K562 (cell line): ENCODE measurements around the gene SRM. TPM values are rescaled to one million over a fixed set of nuclear protein-coding genes. Genes with fewer than 3 reads are reported as not detected.
A peak's percentile ranks its signal among the peaks of the same experiment; 100 is the strongest.

Experiments used
- ATAC-seq: fragments of 200-7000 bp; cut with Tn5 transposase; 3 replicates; pipeline ENCODE4 v1.9.1; 2020; ENCODE audit warnings: moderate library complexity
- BruUV-seq: library from RNA; stranded (reverse); fragments of 400-500 nt; replicated peaks from 2 replicates; lab custom pipeline; 2021; lab: Mats Ljungman, UMichigan
- CTCF ChIA-PET: fragments of 300-600 bp; formaldehyde crosslinking; extraction: SDS; loops from one replicate; lab custom pipeline; 2021; ENCODE audit warnings: low intra/inter-chr PET ratio; lab: Yijun Ruan, JAX
- POLR2A ChIA-PET: fragments of 300-600, 350-650 bp; sonication (Branson Sonifier 250); formaldehyde crosslinking; extraction: SDS; loops from one replicate; lab custom pipeline; 2021; ENCODE audit warnings: antibody characterized with exemption, inconsistent platforms; lab: Yijun Ruan, JAX
- DNase-seq, 4 experiments: peaks; one replicate each; pipeline versions ENCODE4 v3.0.0 to v3.0.0-alpha.2; 2011 to 2018; ENCODE audit warnings: low spot score in 3 of 4, mixed read lengths in 3 of 4; ENCODE audit errors: extremely low read depth in 1 of 4
- FAIRE-seq: peaks from 2 replicates; lab custom pipeline; 2011; peaks lifted over from hg19 to GRCh38; lab: Jason Lieb, UNC
- H2AFZ ChIP-seq: 2 replicates; pipeline ENCODE4 v1.6.0; 2011; ENCODE audit warnings: low read depth, low read length, control low read depth, inconsistent platforms
- H3K27ac ChIP-seq: fragments of 200-600 bp; 3 replicates; pipeline ENCODE4 v1.8.0; 2011; ENCODE audit warnings: low read depth, mild to moderate bottlenecking, control low read depth, inconsistent platforms, low read length, moderate library complexity, mixed read lengths; ENCODE audit errors: extremely low read depth
- H3K27me3 ChIP-seq, 2 experiments: fragments of 300-600 bp in 1 of 2; 2 replicates in 1 of 2; 3 replicates in 1 of 2; pipeline versions ENCODE4 v1.6.0 to v1.8.0; 2011; ENCODE audit warnings: inconsistent platforms in 2 of 2, low read length in 2 of 2, mild to moderate bottlenecking in 1 of 2, mixed read lengths in 1 of 2, moderate library complexity in 1 of 2; ENCODE audit not compliant: control insufficient read depth in 2 of 2, insufficient read depth in 2 of 2
- H3K36me3 ChIP-seq: fragments of 300-600 bp; 3 replicates; pipeline ENCODE4 v1.8.0; 2011; ENCODE audit warnings: mild to moderate bottlenecking, low read length, inconsistent platforms; ENCODE audit not compliant: control insufficient read depth, insufficient read depth
- H3K4me1 ChIP-seq, 2 experiments: fragments of 200-600 bp in 1 of 2; replicated peaks in 1 of 2; 2 replicates in 1 of 2; 3 replicates in 1 of 2; pipeline versions ENCODE4 v1.5.1 to v1.8.0; 2011; ENCODE audit warnings: inconsistent platforms in 2 of 2, low read length in 2 of 2, mild to moderate bottlenecking in 1 of 2, mixed read lengths in 1 of 2, moderate library complexity in 1 of 2; ENCODE audit not compliant: control insufficient read depth in 2 of 2, insufficient read depth in 2 of 2
- H3K4me2 ChIP-seq: 2 replicates; pipeline ENCODE4 v1.6.1; 2011; ENCODE audit warnings: low read length, control low read depth, inconsistent platforms, mixed read lengths; ENCODE audit not compliant: insufficient read depth
- H3K4me3 ChIP-seq: fragments of 200-600 bp; sonication (generic), shearing (Covaris generic); 2 replicates; pipeline ENCODE4 v1.5.1; 2016; ENCODE audit warnings: control low read depth, inconsistent platforms
- H3K79me2 ChIP-seq: fragments of 200-600 bp; 3 replicates; pipeline ENCODE4 v1.8.0; 2011; ENCODE audit warnings: low read length, inconsistent platforms; ENCODE audit not compliant: control insufficient read depth, insufficient read depth
- H3K9ac ChIP-seq, 2 experiments: 2 replicates each; pipeline versions ENCODE4 v1.6.0 to v1.6.1; 2011; ENCODE audit warnings: low read depth in 2 of 2, low read length in 2 of 2, control low read depth in 1 of 2, inconsistent platforms in 1 of 2, mild to moderate bottlenecking in 1 of 2, mixed read lengths in 1 of 2; ENCODE audit not compliant: insufficient read depth in 1 of 2
- H3K9me1 ChIP-seq: one replicate; pipeline ENCODE4 v1.6.0; 2011; ENCODE audit warnings: inconsistent platforms, mild to moderate bottlenecking, low read length, moderate library complexity; ENCODE audit not compliant: control insufficient read depth, insufficient read depth
- H3K9me3 ChIP-seq: replicated peaks from 2 replicates; pipeline ENCODE4 v1.5.1; 2011; ENCODE audit warnings: low read depth, low read length, inconsistent platforms; ENCODE audit not compliant: control insufficient read depth, insufficient read depth
- H4K20me1 ChIP-seq: replicated peaks from 2 replicates; pipeline ENCODE4 v1.6.1; 2011; ENCODE audit warnings: low read length, inconsistent platforms, mixed read lengths; ENCODE audit not compliant: control insufficient read depth, insufficient read depth
- CBFB ChIP-seq: sonication (generic); formaldehyde crosslinking; IDR thresholded peaks from 2 replicates; pipeline ENCODE4 v1.4.0; 2020; ENCODE audit warnings: mild to moderate bottlenecking, missing genetic modification reagents
- MEIS2 ChIP-seq: fragments of 450-650 bp; IDR thresholded peaks from 2 replicates; pipeline ENCODE4 v1.6.1; 2014; ENCODE audit warnings: mild to moderate bottlenecking; ENCODE audit not compliant: partially characterized antibody
- NFIC ChIP-seq: fragments of 450-650 bp; IDR thresholded peaks from 2 replicates; pipeline ENCODE4 v1.6.1; 2017; ENCODE audit warnings: mild to moderate bottlenecking, inconsistent platforms
- NR2C1 ChIP-seq, 2 experiments: fragments of 450-650 bp; IDR thresholded peaks; 2 replicates each; pipeline ENCODE4 v1.6.1; 2017; ENCODE audit warnings: mild to moderate bottlenecking in 2 of 2, antibody characterized with exemption in 1 of 2, inconsistent platforms in 1 of 2, missing compliant biosample characterization in 1 of 2, missing genetic modification characterization in 1 of 2
- SETDB1 ChIP-seq: IDR thresholded peaks from one replicate; pipeline ENCODE4 v1.6.1; 2012; ENCODE audit warnings: low read length, control low read depth, inconsistent platforms
- TEAD4 ChIP-seq, 2 experiments: sonication (generic) in 1 of 2; formaldehyde crosslinking in 1 of 2; IDR thresholded peaks; 2 replicates each; pipeline versions ENCODE4 v1.6.1 to v1.8.0; 2012 to 2022; ENCODE audit warnings: borderline replicate concordance in 1 of 2, inconsistent platforms in 1 of 2, low read length in 1 of 2, mild to moderate bottlenecking in 1 of 2, missing genetic modification reagents in 1 of 2
- TFAP4 ChIP-seq: sonication (generic); formaldehyde crosslinking; IDR thresholded peaks from 2 replicates; pipeline ENCODE4 v1.8.0; 2022; ENCODE audit warnings: missing genetic modification reagents, mild to moderate bottlenecking, moderate library complexity, borderline replicate concordance
- TGIF2 ChIP-seq: sonication (generic); formaldehyde crosslinking; IDR thresholded peaks from 2 replicates; pipeline ENCODE4 v1.8.1; 2022; ENCODE audit warnings: mild to moderate bottlenecking, missing genetic modification reagents, moderate library complexity
- ZBTB17 ChIP-seq: fragments of 450-650 bp; formaldehyde crosslinking; IDR thresholded peaks from 2 replicates; pipeline ENCODE4 v1.4.0; 2020; ENCODE audit warnings: mild to moderate bottlenecking
- WGBS: fragments of 100-300 bp; shearing (Covaris generic); methylation state at CpG from one replicate; pipeline ENCODE4 v1.1.6; 2016; ENCODE audit warnings: low coverage, mixed read lengths; ENCODE audit not compliant: insufficient coverage; ENCODE audit errors: missing lambda C conversion rate; 5-methylcytosine and 5-hydroxymethylcytosine counted together
- in situ Hi-C: fragments of 300-500 bp; cut with MboI; formaldehyde crosslinking; loops from 4 replicates; pipeline ENCODE4 v1.15.0; 2018; ENCODE audit warnings: inconsistent platforms, mixed read lengths
- intact Hi-C: fragments of 100-400 bp; cut with micrococcal nuclease; formaldehyde crosslinking; loops from 2 replicates; pipeline ENCODE4 v1.14.2; 2022
- polyA plus RNA-seq, 8 experiments: library from polyadenylated mRNA; depleted of rRNA in 4 of 8; stranded (reverse) in 5 of 8; unstranded in 3 of 8; fragments of >200 nt; fragmentation: Nextera tagmentation in 2 of 8; fragmentation: Illumina TruSeq in 1 of 8; extraction: Ambion mirVana in 2 of 8; extraction: Trizol in 1 of 8; gene quantifications; 2 replicates each; pipeline versions ENCODE4 v1.2.1 to v1.2.3, GENCODE V29; 2011 to 2014; ENCODE audit warnings: inconsistent platforms in 1 of 8, missing spikeins in 1 of 8
- total RNA-seq, 7 experiments: library from RNA; depleted of rRNA in 6 of 7; stranded (reverse); fragments of >200 nt in 6 of 7; fragmentation: Illumina TruSeq in 2 of 7; extraction: Trizol in 2 of 7; gene quantifications; 2 replicates each; pipeline versions ENCODE4 v1.2.1 to v1.2.3, GENCODE V29; 2011 to 2021; ENCODE audit warnings: low replicate concordance in 1 of 7

Gene SRM
- total and polyA plus RNA-seq, 9 of the 15 experiments (the other 6 are each of a cell fraction or from before 2014, with no cell fraction given) = 23.9 to 373 (median 82.5) TPM

- BruUV-seq = no TSS peak
These were observed 13.6 kb downstream of the SRM start for GRCh38 chr1:11046270-11046566.

GRCh38 chr1:11045428-11046269 is 14.2 kb downstream of the SRM start:
- FAIRE-seq (peak; percentile 79), ATAC-seq (peak; percentile 87), DNase-seq (peak; percentile 55 to 72 (median 67))
- Histone ChIP-seq H3K9me1 (no peaks in the 10 kb centered on the region), H2AFZ (no peak overlapping the region), H3K9ac (peak overlapping the region in 1 of 2 experiments; percentile 68; a peak in 1 of 4 replicates), H3K36me3 (no peaks in the 10 kb centered on the region), H3K4me3 (no peak overlapping the region), H3K9me3 (no peaks in the 10 kb centered on the region), H3K79me2 (no peaks in the 10 kb centered on the region), H3K4me2 (no peak overlapping the region), H3K4me1 (peaks cover 0 to 26% of the 10 kb centered on the region in 2 experiments; a peak in 2 of 5 replicates), H3K27me3 (peaks cover 0 to 5% of the 10 kb centered on the region in 2 experiments; a peak in 1 of 5 replicates), H4K20me1 (no peaks in the 10 kb centered on the region), H3K27ac (no peak overlapping the region)
- no TSS peak for BruUV-seq
- ChIA-PET POLR2A (interaction anchor here (0.6 to 1.3 kb wide), 3 partner anchors 8 to 329 kb away, joined by 4 to 5 read pairs (median 4); partner anchors contain the start of gene SRM), CTCF (no interaction called here)
- in situ Hi-C loops (loop anchor here (5.0 kb wide), 1 partner anchor 672 kb away; no protein-coding TSS in a partner anchor), intact Hi-C loops (no loop called here)
- 33% methylated on average over 32 of the region's 32 CpGs for WGBS
- TF ChIP-seq TFAP4 (peak; percentile 21; the same call in 1 of the 2 replicates), NR2C1 (IDR thresholded peaks at IDR 0.05) (no peak), NR2C1 (tag; IDR thresholded peaks at IDR 0.05) (no peak), TEAD4 (IDR thresholded peaks at IDR 0.05; ENCODE audit: low read length) (no peak), TEAD4 (CRISPR knock-in tag; IDR thresholded peaks at IDR 0.05; ENCODE audit: borderline replicate concordance) (0 out of 2 replicates have a peak, but pooled peaks have one; percentile 32), MEIS2 (peak; percentile 80), SETDB1 (no peak), CBFB (0 out of 2 replicates have a peak, but pooled peaks have one; percentile 49)

More at GRCh38 chr1:11046270-11046566, 13.6 kb downstream of the SRM start:
- Histone ChIP-seq H3K27me3 (peaks cover 0 to 5% of the 10 kb centered on the region in 2 experiments; a peak in 1 of 5 replicates), H3K9ac (0 out of 4 replicates have a peak overlapping the region, but pooled peaks of 1 of the 2 experiments have one; percentile 3), H3K36me3 (no peaks in the 10 kb centered on the region), H2AFZ (no peak overlapping the region), H3K4me2 (no peak overlapping the region), H3K4me3 (no peak overlapping the region), H3K79me2 (no peaks in the 10 kb centered on the region), H3K4me1 (peaks cover 0 to 26% of the 10 kb centered on the region in 2 experiments; a peak in 2 of 5 replicates), H3K9me3 (no peaks in the 10 kb centered on the region), H3K9me1 (no peaks in the 10 kb centered on the region), H4K20me1 (no peaks in the 10 kb centered on the region), H3K27ac (no peak overlapping the region)
- in situ Hi-C loops = loop anchor here (5.0 kb wide), 1 partner anchor 671 kb away; no protein-coding TSS in a partner anchor
- WGBS = 56% methylated on average over 5 of the region's 8 CpGs
- CTCF ChIA-PET = no interaction called here
- peak in 1 of 4 experiments; percentile 4 for DNase-seq
- intact Hi-C loops = no loop called here
- no peak for ATAC-seq
- FAIRE-seq = no peak
- POLR2A ChIA-PET = interaction anchor here (1.0 to 1.3 kb wide), 2 partner anchors 9 to 14 kb away, joined by 4 read pairs; partner anchors contain the start of gene SRM
- TF ChIP-seq ZBTB17 (no peak), NFIC (peak; percentile 57), TGIF2 (CRISPR knock-in tag) (0 out of 2 replicates have a peak, but pooled peaks have one; percentile 15)
